KOPT-K1 (cell line): ENCODE measurements around the gene COG5.
"Not testable (repeated sequence)": the region's sequence is repeated elsewhere in the genome, so short reads cannot be mapped to it uniquely, and the experiment has no call there.

Source experiments
- H3K27ac ChIP-seq: fragments of 200-600 bp; sonication (generic); 2 replicates; pipeline ENCODE4 v1.5.1; 2016; ENCODE audit warnings: antibody characterized with exemption, mild to moderate bottlenecking, low read depth, low read length; ENCODE audit not compliant: poor library complexity, severe bottlenecking
- H3K36me3 ChIP-seq: fragments of 200-600 bp; sonication (generic); 2 replicates; pipeline ENCODE4 v1.5.1; 2017; ENCODE audit warnings: antibody characterized with exemption, mild to moderate bottlenecking, low read length, moderate library complexity; ENCODE audit not compliant: insufficient read depth
- H3K9me3 ChIP-seq: fragments of 200-600 bp; sonication (generic); 2 replicates; pipeline ENCODE4 v1.5.1; 2017; ENCODE audit warnings: antibody characterized with exemption, low read length, mild to moderate bottlenecking; ENCODE audit not compliant: insufficient read depth, poor library complexity, severe bottlenecking

COG5 gene

DNA sequence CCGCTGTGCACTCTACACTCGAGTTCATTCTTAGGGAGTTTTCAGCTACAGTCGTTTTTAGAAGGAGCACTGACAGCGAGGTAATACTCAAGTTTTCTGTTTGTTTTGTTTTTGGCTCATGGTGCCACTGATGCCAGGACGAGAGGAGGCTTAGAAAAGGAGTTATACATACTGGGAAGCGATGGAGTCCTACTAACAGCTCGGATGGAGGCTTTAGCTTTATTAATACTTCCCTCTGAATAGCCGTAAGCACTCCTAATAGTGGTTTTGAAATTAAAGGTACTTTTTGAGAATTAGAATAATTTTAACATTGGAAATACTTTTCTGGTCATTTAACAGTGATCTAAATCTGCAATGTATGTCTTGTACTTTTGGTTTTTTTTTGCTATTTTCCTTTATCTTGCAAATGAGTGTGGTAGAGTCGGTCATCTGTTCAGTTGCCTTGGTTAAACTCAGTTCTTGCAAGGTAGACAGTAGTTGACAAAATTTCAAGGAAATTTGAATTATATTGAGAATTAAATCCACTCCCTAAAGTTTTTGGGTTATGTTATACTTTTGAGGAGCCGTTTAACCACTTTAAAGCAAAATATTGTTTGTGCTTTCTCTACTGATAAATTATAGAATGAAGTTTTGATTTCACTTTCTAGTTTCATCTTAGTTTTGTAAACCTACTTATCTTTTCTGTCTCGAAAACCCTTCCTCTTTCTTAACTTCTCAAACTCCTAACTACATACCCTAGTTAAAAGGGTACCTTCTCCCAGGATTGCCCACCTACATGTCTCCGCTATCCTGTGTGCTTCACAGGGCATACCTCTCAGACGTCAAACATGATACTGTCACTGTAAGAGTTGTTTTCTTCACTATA is 393.4 kb downstream of the COG5 start:
- no peaks in the 10 kb centered on the region for H3K9me3 ChIP-seq
- H3K36me3 ChIP-seq = no peaks in the 10 kb centered on the region
- peak overlapping the region; percentile 76 for H3K27ac ChIP-seq

DNA sequence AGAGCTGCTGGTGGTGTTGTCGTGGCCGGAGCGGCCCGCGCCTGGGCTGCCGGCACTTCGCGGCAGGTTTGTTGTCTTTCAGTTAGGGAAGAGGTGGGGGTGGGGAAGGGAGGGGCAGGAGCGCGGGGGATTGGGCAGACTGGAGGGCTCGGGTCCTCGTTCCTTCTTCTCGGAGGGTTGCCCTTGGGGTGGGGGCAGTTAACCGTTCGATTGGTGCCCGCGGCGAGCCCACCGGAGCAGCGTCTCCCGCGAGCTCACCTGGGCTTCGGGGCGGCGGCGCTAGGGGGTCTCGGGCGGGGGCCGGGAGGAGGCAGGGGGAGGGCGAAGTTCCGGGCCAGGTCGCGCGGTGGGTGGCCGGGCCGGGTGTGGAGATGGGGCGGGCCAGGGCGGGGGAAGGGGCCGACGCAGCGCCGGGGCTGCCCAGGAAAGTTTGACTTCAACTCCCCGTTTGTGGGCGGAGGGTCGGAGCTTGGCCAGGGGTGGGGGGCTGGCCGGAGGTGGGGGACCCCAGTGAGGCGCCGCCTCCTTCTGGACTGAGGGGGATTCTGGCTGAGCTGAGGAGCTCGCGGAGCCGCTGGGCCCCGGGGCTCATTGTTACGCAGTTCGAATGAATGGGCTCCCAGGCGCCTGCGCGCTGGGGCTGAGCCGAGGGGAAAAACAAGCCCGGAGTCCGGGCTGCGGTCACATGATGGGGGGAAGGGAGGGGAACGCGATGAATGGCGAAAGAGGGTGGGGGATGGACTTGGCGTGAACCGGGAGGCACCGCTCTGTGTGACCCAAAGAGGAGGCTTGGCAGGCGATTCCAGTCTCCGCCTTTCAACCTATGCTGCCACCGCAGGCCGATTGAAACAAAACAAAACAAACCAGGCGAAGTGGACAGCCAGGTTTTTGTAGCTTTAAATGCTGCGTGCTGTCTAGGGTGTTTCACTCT is 394.3 kb downstream of the COG5 start:
- Histone ChIP-seq H3K27ac (peak overlapping the region; percentile 76), H3K9me3 (no peaks in the 10 kb centered on the region), H3K36me3 (no peaks in the 10 kb centered on the region)

DNA sequence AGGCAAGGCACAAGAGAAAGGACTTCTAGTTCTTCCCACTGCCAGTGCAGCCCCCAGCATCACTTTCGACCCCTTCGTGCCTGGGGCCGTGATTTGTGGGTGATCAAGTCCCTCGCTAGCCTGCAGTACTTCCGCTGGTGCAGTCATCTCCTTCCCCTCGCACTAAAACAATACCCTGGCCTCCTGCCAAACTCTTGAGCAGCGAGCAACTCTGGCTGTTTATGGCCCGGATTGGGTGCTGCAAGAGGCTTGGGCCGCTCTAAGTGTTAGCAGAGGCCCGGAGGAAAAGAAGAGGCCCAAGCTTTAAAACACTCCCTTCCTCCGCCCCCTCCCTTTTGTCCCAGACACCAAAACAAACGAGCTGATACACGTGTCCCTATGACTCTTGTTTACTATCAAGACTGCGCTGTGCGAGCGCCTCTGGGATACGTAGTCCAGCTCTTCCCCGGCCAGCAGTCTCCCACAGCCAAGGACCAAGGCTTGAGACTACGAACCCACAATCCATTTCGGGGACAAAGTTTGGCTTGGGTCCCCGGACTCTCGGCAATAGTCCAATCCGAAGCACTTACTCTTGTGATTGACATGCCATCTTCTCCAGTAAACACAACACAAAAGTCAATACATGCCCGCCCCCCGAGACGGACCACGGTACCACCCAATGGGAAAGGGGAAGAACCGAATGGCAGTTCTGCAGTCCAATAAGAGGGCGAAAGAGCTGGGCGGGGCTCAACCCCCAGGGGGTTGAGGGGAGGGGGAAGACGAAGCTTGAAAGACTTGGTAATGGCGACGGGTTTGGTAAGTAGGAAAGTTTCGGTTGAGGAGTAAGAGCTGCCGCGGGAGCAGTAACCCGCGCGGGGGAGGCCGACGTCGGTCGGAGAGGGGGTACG is 395.2 kb downstream of the COG5 start, which contains the start of gene HBP1:
HBP1 (plus strand) TSS at position 771 of the 887 bp plus-strand sequence. CDS start 10,891 bp downstream, outside the sequence.
- peak within 1 kb of the TSS; percentile 76 for H3K27ac ChIP-seq
- H3K36me3 ChIP-seq = no peaks in the 10 kb centered on the region
- H3K9me3 ChIP-seq = no peaks in the 10 kb centered on the region

DNA sequence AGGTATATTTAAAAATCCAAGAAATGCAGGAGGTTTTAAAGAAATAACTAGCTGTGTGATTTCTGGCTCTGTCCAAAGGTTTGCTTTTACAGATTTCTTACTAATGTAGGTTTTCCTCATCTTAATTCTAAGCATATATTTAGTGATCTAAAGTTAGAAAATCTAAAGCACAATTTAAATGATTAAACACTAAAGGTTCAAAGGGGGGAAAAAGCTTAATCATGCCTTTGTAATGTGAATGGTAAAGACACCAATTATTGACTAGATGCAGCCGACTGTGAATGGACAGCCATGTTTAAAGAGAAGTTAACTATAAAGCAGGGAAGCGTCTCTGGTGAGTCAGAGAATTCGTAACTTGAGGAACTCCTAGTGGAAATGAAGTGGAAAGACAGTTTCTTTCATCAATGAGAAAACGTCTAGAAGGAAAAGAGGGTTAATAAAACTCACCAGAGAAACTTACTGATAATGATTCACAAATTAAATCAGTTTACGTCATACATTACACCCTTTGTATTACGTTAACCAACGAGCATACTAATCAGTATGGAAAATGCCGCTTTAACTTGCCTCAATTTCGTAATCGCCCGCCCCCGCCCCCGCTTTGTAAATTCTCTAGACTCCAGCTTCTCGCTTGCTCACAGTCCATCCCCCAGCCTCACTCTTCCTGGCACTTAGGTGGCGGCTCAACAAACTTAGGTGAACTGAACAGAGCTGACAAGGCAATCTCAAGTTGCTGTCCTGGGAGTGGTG is 396.1 kb downstream of the COG5 start:
- peak overlapping the region; percentile 42 for H3K27ac ChIP-seq
- no peaks in the 10 kb centered on the region for H3K9me3 ChIP-seq
- no peaks in the 10 kb centered on the region for H3K36me3 ChIP-seq

DNA sequence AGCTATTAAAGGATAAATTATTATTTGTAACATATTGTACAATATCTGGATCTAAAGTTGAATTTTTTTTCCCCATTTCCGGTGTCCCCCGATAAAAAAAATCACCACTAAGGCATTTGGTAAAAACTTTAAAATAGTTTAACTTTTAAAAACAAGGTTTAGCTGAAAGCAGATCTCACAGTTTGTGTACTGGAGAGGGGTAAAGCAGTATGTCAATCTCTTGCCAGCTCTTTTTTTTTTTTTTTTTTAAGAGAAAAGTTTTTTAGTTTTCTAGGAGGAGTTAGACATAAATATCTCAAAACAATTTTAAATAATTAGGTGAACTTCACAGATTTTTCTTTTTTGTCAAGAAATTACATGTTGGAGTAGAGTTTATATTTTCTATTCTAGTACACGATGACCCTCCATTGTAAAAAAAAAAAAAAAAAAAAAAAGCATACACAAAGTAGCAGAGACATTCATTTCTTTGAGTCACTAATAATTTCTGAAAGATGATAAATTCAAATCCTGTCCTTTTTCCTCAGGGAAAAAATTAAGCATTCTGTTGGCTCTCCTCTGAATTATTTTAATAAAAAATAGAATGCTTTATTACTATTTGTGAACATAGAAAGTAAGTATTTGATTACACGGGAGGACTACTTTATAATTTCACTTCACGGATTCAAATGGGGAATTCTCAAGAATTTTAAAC is 396.8 kb downstream of the COG5 start:
- Histone ChIP-seq H3K9me3 (no peaks in the 10 kb centered on the region), H3K36me3 (no peaks in the 10 kb centered on the region), H3K27ac (peak overlapping the region; percentile 42)

DNA sequence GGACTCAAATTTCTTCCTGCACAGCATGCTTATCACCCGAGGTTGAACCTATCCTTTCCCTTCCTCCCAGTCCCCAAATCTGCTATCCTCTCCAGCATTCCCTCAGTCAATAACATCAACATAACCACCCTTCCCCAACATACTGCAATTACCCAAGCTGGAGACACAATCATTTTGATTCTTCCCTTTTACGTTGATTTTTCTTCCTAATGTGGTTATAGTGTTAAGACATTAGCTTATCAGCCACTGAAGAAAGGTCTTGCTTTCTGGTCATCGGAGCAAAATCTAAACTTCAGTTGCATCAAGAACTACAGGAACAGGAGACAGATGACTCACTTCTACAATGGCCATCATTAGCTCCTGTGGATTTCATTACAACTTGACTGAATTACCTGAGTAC is 398.4 kb downstream of the COG5 start:
- H3K27ac ChIP-seq = no peak overlapping the region
- no peaks in the 10 kb centered on the region for H3K9me3 ChIP-seq
- no peaks in the 10 kb centered on the region for H3K36me3 ChIP-seq

DNA sequence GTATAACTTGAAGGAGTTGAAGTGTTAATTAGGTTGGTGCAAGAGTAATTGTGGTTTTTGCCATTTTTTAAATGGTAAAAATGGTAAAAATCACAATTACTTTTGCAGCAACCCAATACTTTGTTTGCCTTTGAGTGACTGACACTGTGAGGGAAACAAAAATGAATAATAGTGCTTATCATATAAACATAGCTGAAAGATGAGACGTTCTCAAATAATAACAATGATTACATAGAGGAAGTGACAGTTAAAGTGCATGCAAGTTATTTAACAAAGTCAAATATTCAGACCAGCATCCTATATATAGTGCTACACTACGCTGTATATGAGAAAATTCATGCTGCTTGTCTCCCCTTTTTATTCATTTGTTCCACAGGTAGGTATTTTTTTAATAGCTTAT is 399.6 kb downstream of the COG5 start:
- H3K27ac ChIP-seq = no peak overlapping the region
- H3K9me3 ChIP-seq = no peaks in the 10 kb centered on the region
- H3K36me3 ChIP-seq = no peaks in the 10 kb centered on the region

DNA sequence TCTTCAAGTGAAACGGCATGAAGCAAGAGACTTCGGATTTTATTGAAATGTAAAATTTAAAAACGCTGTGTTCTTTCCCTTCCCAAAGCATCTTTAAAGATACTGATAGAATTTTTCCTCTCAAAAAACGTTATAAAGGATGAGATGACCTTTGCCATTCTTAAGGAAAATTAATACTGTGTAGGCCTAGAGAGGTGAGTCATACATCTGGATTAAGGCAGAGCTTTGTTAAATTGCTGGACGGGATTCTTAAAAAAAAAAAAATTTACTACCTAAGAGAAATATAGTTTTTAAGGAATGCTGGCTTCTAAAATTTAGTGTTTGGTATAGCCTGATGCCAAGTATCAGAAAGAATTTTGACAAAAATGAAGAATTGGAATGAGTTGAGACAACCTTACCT is 401.2 kb downstream of the COG5 start:
- H3K9me3 ChIP-seq = no peaks in the 10 kb centered on the region

DNA sequence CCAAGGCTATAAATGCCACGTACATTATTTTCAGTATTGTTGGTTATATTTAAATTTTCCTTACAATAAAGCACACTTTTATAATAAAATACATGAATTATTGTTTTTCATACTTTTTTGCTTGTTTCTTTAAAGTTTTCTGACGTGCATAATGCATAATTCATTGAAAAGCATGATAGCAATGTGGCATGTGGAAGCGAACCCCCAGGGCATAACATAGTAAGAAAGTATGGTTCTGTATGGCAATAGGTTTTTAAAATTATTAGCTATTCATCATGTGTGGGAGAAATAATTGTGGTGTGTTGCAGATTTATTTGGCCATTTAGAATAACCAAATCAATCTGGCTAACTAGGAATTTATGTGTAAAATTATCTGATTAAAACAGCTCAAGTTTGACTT is 402.3 kb downstream of the COG5 start:
- Histone ChIP-seq H3K36me3 (no peaks in the 10 kb centered on the region), H3K27ac (no peak overlapping the region)

More for the DNA sequence above, 401.2 kb downstream of the COG5 start:
- no peaks in the 10 kb centered on the region for H3K36me3 ChIP-seq
- no peak overlapping the region for H3K27ac ChIP-seq

DNA sequence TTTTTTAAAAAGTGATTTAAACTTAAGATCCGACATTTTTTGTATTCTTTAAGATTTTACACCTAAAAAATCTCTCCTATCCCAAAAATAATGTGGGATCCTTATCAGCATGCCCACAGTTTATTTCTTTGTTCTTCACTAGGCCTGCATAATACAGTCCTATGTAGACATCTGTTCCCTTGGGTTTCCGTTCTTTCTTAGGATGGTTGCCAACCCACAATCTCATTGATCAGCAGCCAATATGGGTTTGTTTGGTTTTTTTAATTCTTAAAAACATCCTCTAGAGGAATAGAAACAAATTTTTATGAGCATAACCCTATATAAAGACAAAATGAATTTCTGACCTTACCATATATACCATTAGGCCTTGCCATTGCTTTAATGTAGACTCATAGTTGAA is 403.3 kb downstream of the COG5 start:
- Histone ChIP-seq H3K27ac (no peak overlapping the region), H3K36me3 (no peaks in the 10 kb centered on the region), H3K9me3 (no peaks in the 10 kb centered on the region)

More for the DNA sequence above, 402.3 kb downstream of the COG5 start:
- H3K9me3 ChIP-seq = no peaks in the 10 kb centered on the region

DNA sequence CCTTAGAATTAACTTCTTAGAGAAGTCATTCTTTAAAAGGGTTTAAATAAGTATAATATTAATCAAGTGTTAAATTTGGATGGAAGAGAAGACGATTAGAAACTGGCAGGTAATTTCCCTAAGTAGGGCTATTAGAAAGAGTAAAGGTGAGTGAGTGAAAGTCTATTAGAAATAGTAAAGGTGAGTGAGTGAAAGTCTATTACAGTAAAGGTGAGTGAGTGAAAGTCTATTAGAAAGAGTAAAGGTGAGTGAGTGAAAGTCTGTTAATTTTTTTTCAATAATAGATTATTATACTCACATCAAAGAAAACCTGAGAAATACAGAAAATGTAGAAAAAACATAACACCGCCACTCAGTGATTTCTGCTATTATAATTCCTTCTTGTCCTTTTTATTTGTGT is 405.7 kb downstream of the COG5 start:
- no peak overlapping the region for H3K27ac ChIP-seq
- no peaks in the 10 kb centered on the region for H3K9me3 ChIP-seq
- no peaks in the 10 kb centered on the region for H3K36me3 ChIP-seq

DNA sequence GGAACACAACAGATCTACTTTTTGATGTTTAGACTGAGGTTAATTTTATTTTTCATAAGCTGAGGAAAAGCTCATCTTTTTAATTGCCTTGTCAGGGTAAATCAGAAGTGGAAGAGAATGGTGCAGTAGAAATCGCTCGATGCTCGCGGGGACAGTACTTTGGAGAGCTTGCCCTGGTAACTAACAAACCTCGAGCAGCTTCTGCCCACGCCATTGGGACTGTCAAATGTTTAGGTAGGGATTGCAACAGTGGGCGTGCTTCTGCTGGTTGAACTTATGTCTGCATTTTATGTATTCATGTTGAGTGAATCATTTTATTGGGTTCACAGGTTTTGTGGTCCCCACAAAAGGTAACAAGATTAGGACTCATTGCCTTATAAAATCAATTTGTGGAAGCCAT is 406.6 kb downstream of the COG5 start:
- Histone ChIP-seq H3K36me3 (no peaks in the 10 kb centered on the region), H3K27ac (no peak overlapping the region), H3K9me3 (no peaks in the 10 kb centered on the region)

DNA sequence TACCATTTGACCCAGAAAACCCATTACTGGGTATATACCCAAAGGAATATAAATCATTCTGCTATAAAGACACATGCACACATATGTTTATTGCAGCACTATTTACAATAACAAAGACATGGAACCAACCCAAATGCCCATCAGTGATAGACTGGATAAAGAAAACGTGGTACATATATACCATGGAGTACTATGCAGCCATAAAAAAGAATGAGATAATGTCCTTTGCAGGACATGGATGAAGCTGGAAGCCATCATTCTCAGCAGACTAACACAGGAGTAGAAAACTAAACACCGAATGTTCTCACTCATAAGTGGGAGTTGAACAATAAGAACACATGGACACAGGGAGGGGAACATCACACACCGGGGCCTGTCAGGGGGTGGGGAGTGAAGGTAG is 408.0 kb downstream of the COG5 start:
- H3K27ac ChIP-seq, H3K9me3 ChIP-seq, H3K36me3 ChIP-seq: not testable (repeated sequence)
